Endometrial microvascular endothelial cells (primary cell): ENCODE data around the gene LRRC34. TPM values are rescaled to one million over a fixed set of nuclear protein-coding genes. Genes with fewer than 3 reads are reported as not detected.

Source experiments
- total RNA-seq: library from RNA; depleted of rRNA; stranded (reverse); fragments of >200 nt; gene quantifications from one replicate; pipeline ENCODE4 v1.2.3, GENCODE V29; 2015; ENCODE audit errors: inconsistent ontology term

Gene LRRC34
- total RNA-seq, 1 donor from 2014 or later: 8.6 TPM

Other genes with a start within 250 kb of the LRRC34 start
- gene MECOM, start 149.2 kb downstream of the LRRC34 start, total RNA-seq: 60.2 TPM
- 288 TPM for gene TERC, start 47.8 kb downstream of the LRRC34 start, total RNA-seq
- gene ACTRT3, start 43.3 kb downstream of the LRRC34 start, total RNA-seq: 2.8 TPM
- 8.7 TPM for gene MYNN, start 39.5 kb downstream of the LRRC34 start, total RNA-seq
- not detected for gene LRRIQ4, start within 50 bp of the LRRC34 start, total RNA-seq
- gene LRRC31, start 57.0 kb upstream of the LRRC34 start, total RNA-seq: not detected
- not detected for gene SAMD7, start 98.7 kb upstream of the LRRC34 start, total RNA-seq
- 24.9 TPM for gene SEC62, start 153.9 kb upstream of the LRRC34 start, total RNA-seq
- 2.8 TPM for gene GPR160, start 225.1 kb upstream of the LRRC34 start, total RNA-seq